ENCODE results near the gene TAS2R42.
A peak's percentile ranks its signal among the peaks of the same experiment; 100 is the strongest.

TAS2R42 gene

GRCh38 chr12:11170810-11171144 is 16.0 kb downstream of the TAS2R42 start:
- peak overlapping the region; percentile 69 for H3K27ac ChIP-seq (ENCODE audit: low read depth, low read length)
- H3K4me3 ChIP-seq (ENCODE audit: low read length) = peak overlapping the region; percentile 75
- peaks cover 24% of the 10 kb centered on the region for H3K4me1 ChIP-seq (ENCODE audit: control insufficient read depth, low read length)
- H3K79me2 ChIP-seq (ENCODE audit: control insufficient read depth, low read length) = peaks cover 67% of the 10 kb centered on the region
- H3K4me2 ChIP-seq (ENCODE audit: low read length) = peak overlapping the region; percentile 61
- H3K9me3 ChIP-seq (ENCODE audit: control insufficient read depth, insufficient read depth, low read length) = no peaks in the 10 kb centered on the region
- no peaks in the 10 kb centered on the region for H3F3A ChIP-seq (ENCODE audit: control insufficient read depth, insufficient read depth)
- no peak for TF ChIP-seq CTCF (IDR thresholded peaks at IDR 0.05; ENCODE audit: low read depth, low read length, poor library complexity, severe bottlenecking)
- TF ChIP-seq EZH2phosphoT487 (IDR thresholded peaks at IDR 0.05; ENCODE audit: borderline replicate concordance, low read length) = no peak
- H3K9me2 ChIP-seq (replicated peaks; ENCODE audit: control insufficient read depth, low read length) = no peaks in the 10 kb centered on the region
- H4K20me1 ChIP-seq (ENCODE audit: control insufficient read depth, insufficient read depth, low read depth, low read length) = no peaks in the 10 kb centered on the region
- H3K27me3 ChIP-seq (ENCODE audit: control insufficient read depth, low read length) = peaks cover 2% of the 10 kb centered on the region; the same call in 1 of the 2 replicates
- peaks cover 22% of the 10 kb centered on the region for H3K36me3 ChIP-seq (ENCODE audit: control insufficient read depth, low read length)

- Histone ChIP-seq H3K9me3 (ENCODE audit: control insufficient read depth, insufficient read depth, low read length) (no peaks in the 10 kb centered on the region), H3K36me3 (ENCODE audit: control insufficient read depth, low read length) (peaks cover 43% of the 10 kb centered on the region), H3K27ac (ENCODE audit: low read depth, low read length) (no peak overlapping the region), H3K27me3 (ENCODE audit: control insufficient read depth, low read length) (peaks cover 2% of the 10 kb centered on the region; the same call in 1 of the 2 replicates), H3K9me2 (replicated peaks; ENCODE audit: control insufficient read depth, low read length) (no peaks in the 10 kb centered on the region), H3K4me1 (ENCODE audit: control insufficient read depth, low read length) (peaks cover 18% of the 10 kb centered on the region), H3K4me2 (ENCODE audit: low read length) (no peak overlapping the region), H3K79me2 (ENCODE audit: control insufficient read depth, low read length) (peaks cover 90% of the 10 kb centered on the region), H4K20me1 (ENCODE audit: control insufficient read depth, insufficient read depth, low read depth, low read length) (no peaks in the 10 kb centered on the region), H3K4me3 (ENCODE audit: low read length) (no peak overlapping the region), H3F3A (ENCODE audit: control insufficient read depth, insufficient read depth) (no peaks in the 10 kb centered on the region)
- TF ChIP-seq CTCF (IDR thresholded peaks at IDR 0.05; ENCODE audit: low read depth, low read length, poor library complexity, severe bottlenecking) = no peak
- no peak for TF ChIP-seq EZH2phosphoT487 (IDR thresholded peaks at IDR 0.05; ENCODE audit: borderline replicate concordance, low read length)
These were observed 20.4 kb downstream of the TAS2R42 start for GRCh38 chr12:11166300-11166699.

- peaks cover 90% of the 10 kb centered on the region for H3K79me2 ChIP-seq (ENCODE audit: control insufficient read depth, low read length)
These were observed 22.4 kb downstream of the TAS2R42 start for GRCh38 chr12:11164384-11164783.

More at GRCh38 chr12:11164384-11164783, 22.4 kb downstream of the TAS2R42 start:
- H3K9me3 ChIP-seq (ENCODE audit: control insufficient read depth, insufficient read depth, low read length) = no peaks in the 10 kb centered on the region
- no peak overlapping the region for H3K27ac ChIP-seq (ENCODE audit: low read depth, low read length)
- TF ChIP-seq EZH2phosphoT487 (IDR thresholded peaks at IDR 0.05; ENCODE audit: borderline replicate concordance, low read length) = no peak
- TF ChIP-seq CTCF (IDR thresholded peaks at IDR 0.05; ENCODE audit: low read depth, low read length, poor library complexity, severe bottlenecking) = no peak
- no peak overlapping the region for H3K4me3 ChIP-seq (ENCODE audit: low read length)
- no peak overlapping the region for H3K4me2 ChIP-seq (ENCODE audit: low read length)
- H3K9me2 ChIP-seq (replicated peaks; ENCODE audit: control insufficient read depth, low read length) = no peaks in the 10 kb centered on the region
- peaks cover 35% of the 10 kb centered on the region for H3K36me3 ChIP-seq (ENCODE audit: control insufficient read depth, low read length)
- peaks cover 3% of the 10 kb centered on the region; the same call in 1 of the 2 replicates for H3K4me1 ChIP-seq (ENCODE audit: control insufficient read depth, low read length)
- H3K27me3 ChIP-seq (ENCODE audit: control insufficient read depth, low read length) = no peaks in the 10 kb centered on the region
- H3F3A ChIP-seq (ENCODE audit: control insufficient read depth, insufficient read depth) = no peaks in the 10 kb centered on the region
- no peaks in the 10 kb centered on the region for H4K20me1 ChIP-seq (ENCODE audit: control insufficient read depth, insufficient read depth, low read depth, low read length)
